AG04450 (cell line): ENCODE data around the gene GC. TPM values are rescaled to one million over a fixed set of nuclear protein-coding genes. Genes with fewer than 3 reads are reported as not detected.

Experiments
- CTCF ChIA-PET: fragments of 300-600, 350-600 bp; formaldehyde crosslinking; extraction: SDS; loops from one replicate; lab custom pipeline; 2022; ENCODE audit warnings: antibody characterized with exemption, inconsistent platforms; lab: Charles Lee
- POLR2A ChIA-PET: fragments of 350-600 bp; formaldehyde crosslinking; extraction: SDS; loops from one replicate; lab custom pipeline; 2021; ENCODE audit warnings: antibody characterized with exemption, inconsistent platforms; lab: Yijun Ruan, JAX
- DNase-seq: peaks from one replicate; pipeline ENCODE4 v3.0.0-alpha.2; 2011; ENCODE audit warnings: low read depth, low spot score
- H3K27ac ChIP-seq: one replicate; pipeline ENCODE4 v1.5.1; 2012; ENCODE audit warnings: low read depth, low read length, control low read depth
- H3K27me3 ChIP-seq: one replicate; pipeline ENCODE4 v1.6.0; 2012; ENCODE audit warnings: low read length; ENCODE audit not compliant: control insufficient read depth, insufficient read depth
- H3K4me3 ChIP-seq: 2 replicates; pipeline ENCODE4 v1.5.1; 2011; ENCODE audit warnings: mild to moderate bottlenecking, low read depth, low read length, control low read depth
- H3K9me3 ChIP-seq: 2 replicates; pipeline ENCODE4 v1.5.1; 2012; ENCODE audit warnings: low read length; ENCODE audit not compliant: control insufficient read depth, insufficient read depth
- CTCF ChIP-seq: IDR thresholded peaks from 2 replicates; pipeline ENCODE4 v1.5.1; 2011; ENCODE audit warnings: low read depth, low read length, control low read depth, inconsistent platforms
- polyA plus RNA-seq: library from polyadenylated mRNA; depleted of rRNA; stranded (reverse); fragments of >200 nt; gene quantifications from 2 replicates; pipeline ENCODE4 v1.2.3, GENCODE V29; 2011

Gene GC
- polyA plus RNA-seq, 1 experiment, result not detected

GRCh38 chr4:71773004-71773403, 10.9 kb downstream of the GC start:
- no peaks in the 10 kb centered on the region for H3K27me3 ChIP-seq
- H3K27ac ChIP-seq, result no peak overlapping the region
- CTCF ChIA-PET, result interaction anchor here (0.8 kb wide), 1 partner anchor 531 kb away, joined by 3 read pairs; no protein-coding TSS in a partner anchor
- POLR2A ChIA-PET, result no interaction called here
- DNase-seq, result no peak
- no peak for TF ChIP-seq CTCF
- no peak overlapping the region for H3K4me3 ChIP-seq
- H3K9me3 ChIP-seq, result no peaks in the 10 kb centered on the region

GRCh38 chr4:71772592-71772991, 11.3 kb downstream of the GC start:
- H3K9me3 ChIP-seq, result no peaks in the 10 kb centered on the region
- no peaks in the 10 kb centered on the region for H3K27me3 ChIP-seq
- H3K27ac ChIP-seq, result no peak overlapping the region
- POLR2A ChIA-PET, result no interaction called here
- CTCF ChIA-PET, result interaction anchor here (0.8 kb wide), 1 partner anchor 532 kb away, joined by 3 read pairs; no protein-coding TSS in a partner anchor
- no peak for TF ChIP-seq CTCF
- H3K4me3 ChIP-seq, result no peak overlapping the region
- no peak for DNase-seq

GRCh38 chr4:71771613-71772012, 12.3 kb downstream of the GC start:
- Histone ChIP-seq H3K27ac (no peak overlapping the region), H3K9me3 (no peaks in the 10 kb centered on the region), H3K4me3 (no peak overlapping the region), H3K27me3 (no peaks in the 10 kb centered on the region)
- TF ChIP-seq CTCF, result no peak
- CTCF ChIA-PET, result no interaction called here
- POLR2A ChIA-PET, result no interaction called here
- no peak for DNase-seq

GRCh38 chr4:71769434-71769833, 14.4 kb downstream of the GC start:
- no peaks in the 10 kb centered on the region for H3K9me3 ChIP-seq
- no peaks in the 10 kb centered on the region for H3K27me3 ChIP-seq
- H3K4me3 ChIP-seq, result no peak overlapping the region
- TF ChIP-seq CTCF, result no peak
- POLR2A ChIA-PET, result no interaction called here
- no peak for DNase-seq
- no peak overlapping the region for H3K27ac ChIP-seq
- CTCF ChIA-PET, result interaction anchor here (0.6 kb wide), 1 partner anchor 135 kb away, joined by 3 read pairs; no protein-coding TSS in a partner anchor

- Histone ChIP-seq H3K27me3 (no peaks in the 10 kb centered on the region), H3K27ac (no peak overlapping the region), H3K4me3 (no peak overlapping the region), H3K9me3 (no peaks in the 10 kb centered on the region)
- ChIA-PET CTCF (no interaction called here), POLR2A (no interaction called here)
- TF ChIP-seq CTCF, result no peak
- DNase-seq, result no peak
Measured at GRCh38 chr4:71768123-71768522, 15.8 kb downstream of the GC start.
